Measurements from ENCODE around the gene C2orf80.
"Not testable (repeated sequence)": the region's sequence is repeated elsewhere in the genome, so short reads cannot be mapped to it uniquely, and the experiment has no call there.

The C2orf80 gene

DNA sequence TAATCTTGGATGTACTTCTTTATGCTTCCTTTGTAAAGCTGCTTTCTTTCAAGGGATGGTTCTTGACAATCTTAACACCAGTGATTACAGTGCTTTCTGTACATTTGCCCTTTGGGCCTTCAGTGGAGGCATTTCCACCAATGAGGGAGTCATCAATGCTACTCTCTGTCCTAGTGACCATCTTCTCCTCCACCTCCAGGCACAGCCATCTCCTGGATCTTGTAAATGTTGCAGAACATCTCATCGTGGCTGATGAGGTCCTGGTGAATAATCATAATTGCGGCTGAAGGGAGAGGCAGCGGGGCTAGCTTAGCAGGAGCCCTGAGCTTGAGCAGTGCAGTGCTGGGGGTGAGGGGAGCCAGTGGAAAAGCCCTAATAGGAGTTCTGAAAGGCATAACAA is 32.5 kb upstream of the C2orf80 start:
- no peaks in the 10 kb centered on the region for H4K20me1 ChIP-seq (ENCODE audit: control insufficient read depth, insufficient read depth, low read depth, low read length)
- no peak overlapping the region for H3K27ac ChIP-seq (ENCODE audit: low read depth, low read length)
- no peaks in the 10 kb centered on the region for H3K36me3 ChIP-seq (ENCODE audit: control insufficient read depth, low read length)
- no peak overlapping the region for H3K4me3 ChIP-seq (ENCODE audit: low read length)
- no peaks in the 10 kb centered on the region for H3K79me2 ChIP-seq (ENCODE audit: control insufficient read depth, low read length)
- no peaks in the 10 kb centered on the region for H3K4me1 ChIP-seq (ENCODE audit: control insufficient read depth, low read length)
- H3K9me2 ChIP-seq (replicated peaks; ENCODE audit: control insufficient read depth, low read length) = no peaks in the 10 kb centered on the region
- no peak overlapping the region for H3K4me2 ChIP-seq (ENCODE audit: low read length)
- H3F3A ChIP-seq (ENCODE audit: control insufficient read depth, insufficient read depth) = no peaks in the 10 kb centered on the region
- no peaks in the 10 kb centered on the region; the same call in 1 of the 2 replicates for H3K9me3 ChIP-seq (ENCODE audit: control insufficient read depth, insufficient read depth, low read length)
- no peaks in the 10 kb centered on the region for H3K27me3 ChIP-seq (ENCODE audit: control insufficient read depth, low read length)
- TF ChIP-seq CTCF (IDR thresholded peaks at IDR 0.05; ENCODE audit: low read depth, low read length, poor library complexity, severe bottlenecking) (no peak), EZH2phosphoT487 (IDR thresholded peaks at IDR 0.05; ENCODE audit: borderline replicate concordance, low read length) (no peak)

DNA sequence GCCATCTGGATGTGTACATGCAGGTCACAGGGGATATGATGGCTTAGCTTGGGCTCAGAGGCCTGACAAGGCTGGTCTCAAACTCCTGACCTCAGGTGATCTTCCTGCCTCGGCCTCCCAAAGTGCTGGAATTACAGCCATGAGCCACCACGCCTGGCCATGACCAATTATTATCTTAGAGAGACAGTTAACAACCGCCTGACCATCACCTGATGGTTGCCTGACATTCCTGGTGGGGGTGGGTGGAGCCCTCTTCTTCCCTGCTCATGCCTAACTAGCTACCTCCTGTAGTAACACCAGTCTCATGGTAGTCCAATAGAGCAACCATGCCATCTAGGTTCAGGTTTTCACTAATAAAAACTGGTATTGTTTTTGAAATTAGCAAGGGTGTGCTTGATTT is 32.0 kb upstream of the C2orf80 start:
- H4K20me1 ChIP-seq (ENCODE audit: control insufficient read depth, insufficient read depth, low read depth, low read length); H3K36me3 ChIP-seq (ENCODE audit: control insufficient read depth, low read length); H3K4me2 ChIP-seq (ENCODE audit: low read length); H3K27ac ChIP-seq (ENCODE audit: low read depth, low read length); H3K79me2 ChIP-seq (ENCODE audit: control insufficient read depth, low read length); H3K27me3 ChIP-seq (ENCODE audit: control insufficient read depth, low read length); H3K9me2 ChIP-seq (replicated peaks; ENCODE audit: control insufficient read depth, low read length); H3K4me3 ChIP-seq (ENCODE audit: low read length); H3K4me1 ChIP-seq (ENCODE audit: control insufficient read depth, low read length); H3K9me3 ChIP-seq (ENCODE audit: control insufficient read depth, insufficient read depth, low read length); H3F3A ChIP-seq (ENCODE audit: control insufficient read depth, insufficient read depth): not testable (repeated sequence)

DNA sequence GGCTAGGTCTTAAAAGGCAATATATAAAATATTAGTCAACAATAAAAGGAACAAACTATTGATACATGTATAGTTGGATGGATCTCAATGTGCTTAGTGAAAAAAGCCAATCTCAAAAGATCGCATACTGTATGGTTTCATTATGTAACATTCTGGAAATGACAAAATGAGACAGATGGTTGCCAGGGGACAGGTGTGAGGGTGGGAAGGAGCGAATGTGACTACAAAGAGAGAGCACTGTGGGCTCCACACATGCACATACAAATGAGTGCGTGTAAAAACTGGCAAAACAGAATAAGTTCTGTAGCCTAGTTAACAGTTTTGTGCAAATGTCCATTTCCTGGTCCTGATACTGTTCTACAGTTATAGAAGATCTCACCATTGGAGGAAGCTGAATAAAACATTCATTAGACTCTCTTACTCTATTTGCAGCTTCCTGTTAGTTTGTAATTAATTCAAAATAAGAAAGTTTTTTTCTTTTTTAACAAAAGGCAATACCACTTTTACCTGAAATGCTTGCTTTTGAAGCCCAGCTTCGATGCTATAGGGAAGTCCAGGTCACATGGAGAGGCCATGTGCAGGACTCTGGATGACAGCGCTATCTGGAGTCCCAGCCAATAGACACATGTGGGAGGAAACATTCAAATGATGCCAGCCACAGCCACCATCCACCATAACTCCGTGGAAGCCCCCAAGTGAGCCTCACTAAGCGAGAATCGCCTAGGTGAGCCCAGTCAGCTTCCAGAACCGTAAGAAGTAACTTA is 21.0 kb upstream of the C2orf80 start:
- Histone ChIP-seq H3K27ac (ENCODE audit: low read depth, low read length) (no peak overlapping the region), H3K4me2 (ENCODE audit: low read length) (no peak overlapping the region), H3F3A (ENCODE audit: control insufficient read depth, insufficient read depth) (no peaks in the 10 kb centered on the region), H4K20me1 (ENCODE audit: control insufficient read depth, insufficient read depth, low read depth, low read length) (no peaks in the 10 kb centered on the region), H3K36me3 (ENCODE audit: control insufficient read depth, low read length) (no peaks in the 10 kb centered on the region), H3K79me2 (ENCODE audit: control insufficient read depth, low read length) (no peaks in the 10 kb centered on the region), H3K9me3 (ENCODE audit: control insufficient read depth, insufficient read depth, low read length) (no peaks in the 10 kb centered on the region), H3K4me3 (ENCODE audit: low read length) (no peak overlapping the region), H3K9me2 (replicated peaks; ENCODE audit: control insufficient read depth, low read length) (no peaks in the 10 kb centered on the region), H3K27me3 (ENCODE audit: control insufficient read depth, low read length) (no peaks in the 10 kb centered on the region), H3K4me1 (ENCODE audit: control insufficient read depth, low read length) (no peaks in the 10 kb centered on the region)
- no peak for TF ChIP-seq CTCF (IDR thresholded peaks at IDR 0.05; ENCODE audit: low read depth, low read length, poor library complexity, severe bottlenecking)
- no peak for TF ChIP-seq EZH2phosphoT487 (IDR thresholded peaks at IDR 0.05; ENCODE audit: borderline replicate concordance, low read length)

DNA sequence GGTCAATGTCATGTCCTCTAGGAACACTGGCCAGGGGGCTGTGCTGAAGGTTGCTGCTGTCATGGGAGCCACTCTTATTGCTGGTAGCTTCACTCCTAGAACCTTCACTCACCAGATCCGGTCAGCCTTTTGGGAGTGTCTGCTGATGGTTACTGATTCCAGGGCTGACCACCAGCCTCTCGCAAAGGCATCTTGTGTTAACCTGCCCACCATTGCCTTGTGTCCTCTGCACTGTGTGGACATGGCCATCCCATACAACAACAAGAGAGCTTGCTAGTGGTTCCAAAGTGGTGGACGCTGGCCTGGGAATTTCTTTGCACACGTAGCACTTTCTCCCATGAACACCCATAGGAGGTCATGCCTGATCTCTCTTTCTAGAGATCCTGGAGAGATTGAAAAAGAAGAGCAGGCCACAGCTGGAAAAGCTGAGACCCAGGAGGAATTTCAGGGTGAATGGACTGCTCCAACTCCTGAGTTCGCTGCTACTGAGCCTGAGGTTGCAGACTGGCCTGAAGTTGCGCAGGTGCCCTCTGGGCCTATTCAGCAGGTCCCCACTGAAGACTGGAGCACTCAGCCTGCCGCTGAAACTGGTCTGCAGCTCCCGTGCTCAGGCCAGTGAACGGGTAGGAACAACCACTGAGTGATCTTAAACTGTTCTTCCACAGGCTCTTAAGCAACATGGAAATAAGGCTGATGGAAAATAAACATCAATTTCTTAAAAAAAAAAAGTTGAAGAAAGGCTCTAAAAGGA is 18.7 kb upstream of the C2orf80 start:
- no peaks in the 10 kb centered on the region for H3K36me3 ChIP-seq (ENCODE audit: control insufficient read depth, low read length)
- H3K9me2 ChIP-seq (replicated peaks; ENCODE audit: control insufficient read depth, low read length) = no peaks in the 10 kb centered on the region
- H3K4me2 ChIP-seq (ENCODE audit: low read length) = no peak overlapping the region
- TF ChIP-seq CTCF (IDR thresholded peaks at IDR 0.05; ENCODE audit: low read depth, low read length, poor library complexity, severe bottlenecking) (no peak), EZH2phosphoT487 (IDR thresholded peaks at IDR 0.05; ENCODE audit: borderline replicate concordance, low read length) (no peak)
- no peaks in the 10 kb centered on the region for H3F3A ChIP-seq (ENCODE audit: control insufficient read depth, insufficient read depth)
- no peaks in the 10 kb centered on the region for H3K27me3 ChIP-seq (ENCODE audit: control insufficient read depth, low read length)
- no peaks in the 10 kb centered on the region for H3K4me1 ChIP-seq (ENCODE audit: control insufficient read depth, low read length)
- H4K20me1 ChIP-seq (ENCODE audit: control insufficient read depth, insufficient read depth, low read depth, low read length) = no peaks in the 10 kb centered on the region
- no peaks in the 10 kb centered on the region for H3K9me3 ChIP-seq (ENCODE audit: control insufficient read depth, insufficient read depth, low read length)
- no peaks in the 10 kb centered on the region for H3K79me2 ChIP-seq (ENCODE audit: control insufficient read depth, low read length)
- H3K27ac ChIP-seq (ENCODE audit: low read depth, low read length) = no peak overlapping the region
- no peak overlapping the region for H3K4me3 ChIP-seq (ENCODE audit: low read length)
